Colonic mucosa (tissue), 4 donors: ENCODE data around the gene HIRA. TPM values are rescaled to one million over a fixed set of nuclear protein-coding genes. Genes with fewer than 3 reads are reported as not detected.

Experiments used
- DNase-seq: peaks from one replicate; pipeline ENCODE4 v3.0.0-alpha.2; 2020
- H3K27ac ChIP-seq: fragments of 200-600 bp; one replicate; pipeline ENCODE4 v1.8.0; 2021
- H3K27me3 ChIP-seq: fragments of 200-600 bp; one replicate; pipeline ENCODE4 v1.8.0; 2021
- H3K36me3 ChIP-seq: fragments of 200-600 bp; one replicate; pipeline ENCODE4 v1.8.0; 2021
- H3K4me1 ChIP-seq: fragments of 200-600 bp; one replicate; pipeline ENCODE4 v1.8.0; 2021; ENCODE audit warnings: mild to moderate bottlenecking
- H3K4me3 ChIP-seq: fragments of 200-600 bp; one replicate; pipeline ENCODE4 v1.8.0; 2021
- H3K9ac ChIP-seq, 2 donors: one replicate each; pipeline ENCODE4 v1.7.0; 2013; ENCODE audit warnings: control low read depth in 2 of 2, low read depth in 2 of 2, low read length in 2 of 2
- H3K9me3 ChIP-seq: fragments of 200-600 bp; one replicate; pipeline ENCODE4 v1.8.0; 2021
- intact Hi-C: fragments of 100-400 bp; cut with DNase I; formaldehyde crosslinking; loops from one replicate; pipeline ENCODE4 v1.14.1; 2022
- total RNA-seq, 2 donors: library from RNA; stranded (reverse); fragmentation: NEBNext Ultra II Directional in 1 of 2; extraction: Animal tissue kit (Norgen Biotek cat#: 25700) in 1 of 2; gene quantifications; one replicate each; pipeline ENCODE4 v1.2.1, GENCODE V29; 2021
- TF ChIP-seq, protein P1 (sequence below): fragments of 200-600 bp; IDR thresholded peaks from one replicate; pipeline ENCODE4 v1.8.0; 2022; ENCODE audit warnings: antibody characterized with exemption, mild to moderate bottlenecking
- donor health status: healthy.
- donor health status: DM: no; HTN: no; CAD: no.
- donor health status: DM: no; HTN: no; CAD: no.

Gene HIRA
- total RNA-seq, 2 donors from 2014 or later: 22.3 to 41.5 TPM

DNA sequence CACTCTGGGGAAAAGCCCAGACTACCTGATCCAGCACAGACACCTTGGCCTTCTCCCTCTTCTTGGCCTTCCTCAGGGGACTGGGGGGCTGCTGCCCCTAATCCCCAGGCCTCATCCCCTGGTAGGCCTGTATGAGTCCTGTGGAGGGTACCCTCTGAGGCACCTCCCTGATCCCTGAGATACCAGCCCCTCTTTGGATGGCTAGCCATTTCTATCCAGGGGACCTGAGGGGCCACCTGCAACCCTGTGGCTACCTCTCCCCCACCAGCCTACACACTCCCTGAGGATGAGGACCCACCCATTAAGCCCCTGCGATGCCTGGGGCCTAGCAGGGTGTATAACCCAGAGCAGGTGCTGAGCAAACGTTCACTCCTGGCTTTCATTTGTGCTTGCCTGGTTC lies 54.6 kb downstream of the HIRA start:
- intact Hi-C loops: no loop called here
- H3K27ac ChIP-seq: no peak overlapping the region
- no peaks in the 10 kb centered on the region for H3K9me3 ChIP-seq
- no peaks in the 10 kb centered on the region for H3K27me3 ChIP-seq
- DNase-seq: no peak
- H3K4me3 ChIP-seq: no peak overlapping the region
- no peaks in the 10 kb centered on the region for H3K4me1 ChIP-seq
- no peak overlapping the region for H3K9ac ChIP-seq
- TF ChIP-seq, protein P1, sequence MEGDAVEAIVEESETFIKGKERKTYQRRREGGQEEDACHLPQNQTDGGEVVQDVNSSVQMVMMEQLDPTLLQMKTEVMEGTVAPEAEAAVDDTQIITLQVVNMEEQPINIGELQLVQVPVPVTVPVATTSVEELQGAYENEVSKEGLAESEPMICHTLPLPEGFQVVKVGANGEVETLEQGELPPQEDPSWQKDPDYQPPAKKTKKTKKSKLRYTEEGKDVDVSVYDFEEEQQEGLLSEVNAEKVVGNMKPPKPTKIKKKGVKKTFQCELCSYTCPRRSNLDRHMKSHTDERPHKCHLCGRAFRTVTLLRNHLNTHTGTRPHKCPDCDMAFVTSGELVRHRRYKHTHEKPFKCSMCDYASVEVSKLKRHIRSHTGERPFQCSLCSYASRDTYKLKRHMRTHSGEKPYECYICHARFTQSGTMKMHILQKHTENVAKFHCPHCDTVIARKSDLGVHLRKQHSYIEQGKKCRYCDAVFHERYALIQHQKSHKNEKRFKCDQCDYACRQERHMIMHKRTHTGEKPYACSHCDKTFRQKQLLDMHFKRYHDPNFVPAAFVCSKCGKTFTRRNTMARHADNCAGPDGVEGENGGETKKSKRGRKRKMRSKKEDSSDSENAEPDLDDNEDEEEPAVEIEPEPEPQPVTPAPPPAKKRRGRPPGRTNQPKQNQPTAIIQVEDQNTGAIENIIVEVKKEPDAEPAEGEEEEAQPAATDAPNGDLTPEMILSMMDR: no peak
- H3K36me3 ChIP-seq: peaks cover 6% of the 10 kb centered on the region

DNA sequence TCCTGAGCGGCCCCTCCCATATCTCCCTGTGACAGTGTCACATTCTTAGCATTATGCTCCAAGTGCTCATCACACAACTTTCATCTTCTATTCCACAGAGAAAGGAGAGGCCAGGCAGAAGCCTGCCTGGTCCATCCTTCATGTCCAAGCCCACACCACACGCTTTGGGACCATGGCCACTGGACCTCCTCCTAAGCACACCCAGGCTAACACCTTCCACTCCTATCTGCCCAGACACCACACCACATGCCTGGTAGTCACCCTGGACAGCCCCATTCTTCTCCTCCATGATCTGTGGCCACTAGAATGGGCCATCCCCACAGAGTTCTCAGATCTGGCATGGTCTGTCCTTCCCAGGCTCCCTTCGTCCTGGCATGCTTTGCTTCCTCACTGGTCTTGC lies 55.3 kb downstream of the HIRA start:
- Histone ChIP-seq H3K4me1 (no peaks in the 10 kb centered on the region), H3K4me3 (no peak overlapping the region), H3K27me3 (no peaks in the 10 kb centered on the region), H3K9ac (no peak overlapping the region), H3K27ac (no peak overlapping the region), H3K9me3 (no peaks in the 10 kb centered on the region), H3K36me3 (peaks cover 6% of the 10 kb centered on the region)
- intact Hi-C loops: no loop called here
- TF ChIP-seq, protein P1: no peak
- DNase-seq: no peak

DNA sequence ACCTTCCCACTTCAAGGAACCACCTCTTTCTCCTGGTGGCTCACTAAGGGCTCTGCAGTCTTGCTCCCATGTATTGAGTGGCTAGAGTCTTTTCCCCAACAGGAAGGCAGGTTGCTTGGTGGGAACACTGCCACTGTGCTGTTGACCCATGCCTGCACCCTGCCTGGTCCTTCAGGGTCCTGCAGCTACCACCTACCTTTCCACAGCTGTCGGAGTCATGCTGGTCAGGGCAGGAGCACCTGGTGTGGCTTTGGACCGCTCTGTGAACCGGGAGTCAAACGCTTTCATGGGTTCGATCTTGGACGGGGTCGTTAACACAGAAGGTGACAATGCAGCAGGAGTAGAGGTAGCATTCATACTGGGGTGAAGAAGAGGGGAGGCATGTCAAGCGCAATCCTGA lies 56.1 kb downstream of the HIRA start:
- H3K4me1 ChIP-seq: no peaks in the 10 kb centered on the region
- no peaks in the 10 kb centered on the region for H3K9me3 ChIP-seq
- no peak overlapping the region for H3K9ac ChIP-seq
- H3K27me3 ChIP-seq: no peaks in the 10 kb centered on the region
- TF ChIP-seq, protein P1: no peak
- H3K27ac ChIP-seq: no peak overlapping the region
- peaks cover 6% of the 10 kb centered on the region for H3K36me3 ChIP-seq
- no peak for DNase-seq
- no peak overlapping the region for H3K4me3 ChIP-seq
- intact Hi-C loops: no loop called here

DNA sequence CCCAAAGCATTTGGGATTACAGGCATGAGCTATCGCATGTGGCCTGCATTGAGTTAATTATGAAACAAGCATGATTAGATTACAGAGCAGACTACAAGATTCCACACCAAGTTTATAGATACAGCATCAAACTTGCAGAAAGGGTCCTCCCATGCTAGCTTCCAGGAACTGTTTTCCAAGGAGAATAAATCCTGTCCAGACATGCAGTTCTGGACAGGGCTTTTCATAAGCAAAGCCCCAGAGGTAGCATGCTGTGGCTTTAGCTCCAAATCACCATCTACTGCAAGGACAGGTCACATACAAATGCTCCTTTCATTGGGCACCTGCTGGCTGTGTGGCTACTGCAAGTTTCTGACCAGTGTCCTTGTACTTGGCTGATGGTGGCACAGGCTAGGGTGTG lies 57.1 kb downstream of the HIRA start:
- no peak overlapping the region for H3K4me3 ChIP-seq
- no peak overlapping the region for H3K9ac ChIP-seq
- no peak overlapping the region for H3K27ac ChIP-seq
- TF ChIP-seq, protein P1: no peak
- peaks cover 6% of the 10 kb centered on the region for H3K36me3 ChIP-seq
- no peak for DNase-seq
- no peaks in the 10 kb centered on the region for H3K4me1 ChIP-seq
- H3K9me3 ChIP-seq: no peaks in the 10 kb centered on the region
- no peaks in the 10 kb centered on the region for H3K27me3 ChIP-seq
- intact Hi-C loops: no loop called here

DNA sequence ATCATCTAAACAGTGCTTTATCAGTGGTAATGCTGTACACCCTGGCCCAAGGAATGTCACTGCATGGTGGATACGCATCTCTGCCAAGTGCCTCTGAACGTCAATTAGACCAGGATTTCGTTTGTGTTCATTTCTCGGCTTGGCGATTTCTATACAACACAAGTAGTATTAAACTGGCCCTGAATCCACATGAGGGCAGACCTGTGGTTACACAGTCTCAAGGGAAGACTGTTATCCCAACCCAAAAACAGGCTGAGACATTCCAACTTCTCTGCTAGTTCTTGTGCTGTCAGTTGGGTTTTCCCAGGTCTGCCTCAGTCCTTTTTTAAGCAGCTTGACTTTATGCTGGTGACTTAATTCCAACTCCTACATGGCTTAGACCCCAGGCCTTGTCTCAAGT lies 58.1 kb downstream of the HIRA start:
- Histone ChIP-seq H3K27ac (no peak overlapping the region), H3K9me3 (no peaks in the 10 kb centered on the region), H3K9ac (no peak overlapping the region), H3K4me1 (no peaks in the 10 kb centered on the region), H3K4me3 (no peak overlapping the region), H3K27me3 (no peaks in the 10 kb centered on the region), H3K36me3 (peaks cover 6% of the 10 kb centered on the region)
- TF ChIP-seq, protein P1: no peak
- DNase-seq: no peak
- intact Hi-C loops: no loop called here

DNA sequence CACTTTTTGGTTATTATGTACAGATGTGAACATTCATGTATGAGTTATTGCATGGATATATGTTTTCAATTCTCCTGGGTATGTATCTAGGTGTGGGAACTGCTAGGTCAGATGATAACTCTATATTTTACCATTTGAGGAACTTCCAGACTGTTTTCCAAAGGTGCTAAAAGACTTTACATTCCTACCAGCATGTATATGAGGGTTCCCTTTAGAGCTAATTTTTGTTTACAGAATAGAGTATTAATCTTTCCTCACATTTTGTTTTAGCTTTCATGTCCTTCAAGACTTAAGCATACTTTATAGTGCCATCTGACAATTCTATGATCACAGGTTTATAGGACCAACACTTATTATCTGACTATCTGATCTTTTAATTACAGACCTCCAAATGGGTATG lies 59.6 kb downstream of the HIRA start:
- no peak overlapping the region for H3K9ac ChIP-seq
- no peak overlapping the region for H3K4me3 ChIP-seq
- H3K36me3 ChIP-seq: peaks cover 6% of the 10 kb centered on the region
- DNase-seq: no peak
- no peak overlapping the region for H3K27ac ChIP-seq
- no peaks in the 10 kb centered on the region for H3K27me3 ChIP-seq
- TF ChIP-seq, protein P1: no peak
- H3K9me3 ChIP-seq: no peaks in the 10 kb centered on the region
- intact Hi-C loops: no loop called here
- no peaks in the 10 kb centered on the region for H3K4me1 ChIP-seq
